Measurements from ENCODE around the gene ZNF454. TPM values are rescaled to one million over a fixed set of nuclear protein-coding genes. Genes with fewer than 3 reads are reported as not detected.

Gene ZNF454
- polyA plus RNA-seq, 2 of the 4 experiments (the other 2 are of a cell fraction): not detected

DNA sequence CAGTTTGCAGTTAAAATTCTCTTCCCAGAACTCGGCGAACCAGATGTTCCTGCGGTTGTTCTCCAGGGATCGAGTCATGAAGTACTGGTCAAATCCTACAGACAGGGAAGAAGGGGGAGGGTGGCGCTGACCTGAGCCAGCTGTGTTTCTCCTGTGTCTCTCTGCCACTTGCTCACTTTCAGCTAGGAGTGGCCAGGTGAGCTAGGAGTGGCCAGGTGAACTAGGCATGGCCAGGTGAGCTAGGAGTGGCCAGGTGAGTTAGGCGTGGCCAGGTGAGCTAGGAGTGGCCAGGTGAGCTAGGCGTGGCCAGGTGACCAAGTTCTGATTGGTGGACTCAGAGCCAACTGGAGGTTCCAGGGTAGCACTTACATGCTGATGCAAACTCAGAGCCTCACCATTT lies 48.3 kb downstream of the ZNF454 start:
- ChIA-PET CTCF (no interaction called here), POLR2A (no interaction called here)
- Histone ChIP-seq H3K4me2 (no peak overlapping the region), H3K4me1 (no peaks in the 10 kb centered on the region), H3K4me3 (no peak overlapping the region), H3K9me3 (peaks cover 24% of the 10 kb centered on the region), H3K27ac (no peak overlapping the region)
- DNase-seq (ENCODE audit: low read depth in 1 of 2, low spot score in 1 of 2) (no peak), FAIRE-seq (no peak), ATAC-seq (no peak)
- TF ChIP-seq PHF8 (IDR thresholded peaks at IDR 0.05; ENCODE audit: borderline replicate concordance, low read depth) (no peak), KDM1A (IDR thresholded peaks at IDR 0.05; ENCODE audit: low read depth) (no peak), POLR2A (IDR thresholded peaks at IDR 0.05; ENCODE audit: low read length) (no peak), TFCP2L1 (CRISPR knock-in tag; IDR thresholded peaks at IDR 0.05) (no peak)
- TF ChIP-seq, protein P1, sequence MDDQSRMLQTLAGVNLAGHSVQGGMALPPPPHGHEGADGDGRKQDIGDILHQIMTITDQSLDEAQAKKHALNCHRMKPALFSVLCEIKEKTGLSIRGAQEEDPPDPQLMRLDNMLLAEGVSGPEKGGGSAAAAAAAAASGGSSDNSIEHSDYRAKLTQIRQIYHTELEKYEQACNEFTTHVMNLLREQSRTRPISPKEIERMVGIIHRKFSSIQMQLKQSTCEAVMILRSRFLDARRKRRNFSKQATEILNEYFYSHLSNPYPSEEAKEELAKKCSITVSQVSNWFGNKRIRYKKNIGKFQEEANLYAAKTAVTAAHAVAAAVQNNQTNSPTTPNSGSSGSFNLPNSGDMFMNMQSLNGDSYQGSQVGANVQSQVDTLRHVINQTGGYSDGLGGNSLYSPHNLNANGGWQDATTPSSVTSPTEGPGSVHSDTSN (IDR thresholded peaks at IDR 0.05): no peak
- 12% methylated on average over 7 of the region's 7 CpGs for WGBS (ENCODE audit: missing lambda C conversion rate)

DNA sequence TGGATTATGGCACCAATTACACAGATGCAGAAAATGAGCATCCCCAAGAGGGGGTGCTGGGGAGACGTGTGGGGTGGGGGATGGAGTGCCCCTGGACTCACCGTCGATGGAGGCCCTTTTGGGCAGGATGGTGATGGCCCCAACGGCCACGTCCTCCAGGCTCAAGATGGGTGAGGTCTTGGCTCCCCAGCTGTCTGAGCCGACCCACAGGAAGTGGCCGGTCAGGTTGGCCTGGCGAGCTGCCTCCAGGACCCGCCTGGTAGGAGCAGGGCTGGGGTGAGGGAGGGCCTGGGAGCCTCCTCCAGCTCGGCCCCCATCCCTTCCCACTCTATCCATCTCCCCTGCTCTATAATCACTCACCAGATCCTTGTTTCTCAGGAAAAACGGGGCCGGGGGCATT lies 49.5 kb downstream of the ZNF454 start:
- POLR2A ChIA-PET: no interaction called here
- H3K9me3 ChIP-seq: peaks cover 24% of the 10 kb centered on the region
- no peak overlapping the region for H3K27ac ChIP-seq
- TF ChIP-seq HDAC2 (IDR thresholded peaks at IDR 0.05) (no peak), MYC (IDR thresholded peaks at IDR 0.05; ENCODE audit: borderline replicate concordance, low read length) (no peak), HOXA7 (CRISPR knock-in tag; IDR thresholded peaks at IDR 0.05) (no peak), JUN (IDR thresholded peaks at IDR 0.05) (no peak), CBX8 (IDR thresholded peaks at IDR 0.05) (no peak), CHD2 (IDR thresholded peaks at IDR 0.05; ENCODE audit: low read length, partially characterized antibody) (no peak), POLR2AphosphoS2 (conservative IDR thresholded peaks at IDR 0.05; ENCODE audit: low read length) (no peak), MAFK (IDR thresholded peaks at IDR 0.05; ENCODE audit: partially characterized antibody) (no peak), RAD21 (conservative IDR thresholded peaks at IDR 0.05 in 1 of 2, IDR thresholded peaks at IDR 0.05 in 1 of 2) (no peak), ZFP36 (IDR thresholded peaks at IDR 0.05; ENCODE audit: borderline replicate concordance, partially characterized antibody) (no peak), HOXB5 (CRISPR knock-in tag; IDR thresholded peaks at IDR 0.05) (no peak)
- TF ChIP-seq, protein P1 (IDR thresholded peaks at IDR 0.05): no peak
- TF ChIP-seq, protein P2, sequence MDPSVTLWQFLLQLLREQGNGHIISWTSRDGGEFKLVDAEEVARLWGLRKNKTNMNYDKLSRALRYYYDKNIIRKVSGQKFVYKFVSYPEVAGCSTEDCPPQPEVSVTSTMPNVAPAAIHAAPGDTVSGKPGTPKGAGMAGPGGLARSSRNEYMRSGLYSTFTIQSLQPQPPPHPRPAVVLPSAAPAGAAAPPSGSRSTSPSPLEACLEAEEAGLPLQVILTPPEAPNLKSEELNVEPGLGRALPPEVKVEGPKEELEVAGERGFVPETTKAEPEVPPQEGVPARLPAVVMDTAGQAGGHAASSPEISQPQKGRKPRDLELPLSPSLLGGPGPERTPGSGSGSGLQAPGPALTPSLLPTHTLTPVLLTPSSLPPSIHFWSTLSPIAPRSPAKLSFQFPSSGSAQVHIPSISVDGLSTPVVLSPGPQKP (IDR thresholded peaks at IDR 0.05; ENCODE audit: low read depth, low read length): no peak
- no peak overlapping the region for H3K4me3 ChIP-seq
- 43% methylated on average over 4 of the region's 12 CpGs for WGBS (ENCODE audit: missing lambda C conversion rate)
- no peak overlapping the region for H3K4me2 ChIP-seq
- no peaks in the 10 kb centered on the region for H3K4me1 ChIP-seq
- CTCF ChIA-PET: interaction anchor here (0.5 kb wide), 1 partner anchor 102 kb away, joined by 3 read pairs; no protein-coding TSS in a partner anchor
- ATAC-seq (no peak), DNase-seq (ENCODE audit: low read depth in 1 of 2, low spot score in 1 of 2) (no peak), FAIRE-seq (no peak)

DNA sequence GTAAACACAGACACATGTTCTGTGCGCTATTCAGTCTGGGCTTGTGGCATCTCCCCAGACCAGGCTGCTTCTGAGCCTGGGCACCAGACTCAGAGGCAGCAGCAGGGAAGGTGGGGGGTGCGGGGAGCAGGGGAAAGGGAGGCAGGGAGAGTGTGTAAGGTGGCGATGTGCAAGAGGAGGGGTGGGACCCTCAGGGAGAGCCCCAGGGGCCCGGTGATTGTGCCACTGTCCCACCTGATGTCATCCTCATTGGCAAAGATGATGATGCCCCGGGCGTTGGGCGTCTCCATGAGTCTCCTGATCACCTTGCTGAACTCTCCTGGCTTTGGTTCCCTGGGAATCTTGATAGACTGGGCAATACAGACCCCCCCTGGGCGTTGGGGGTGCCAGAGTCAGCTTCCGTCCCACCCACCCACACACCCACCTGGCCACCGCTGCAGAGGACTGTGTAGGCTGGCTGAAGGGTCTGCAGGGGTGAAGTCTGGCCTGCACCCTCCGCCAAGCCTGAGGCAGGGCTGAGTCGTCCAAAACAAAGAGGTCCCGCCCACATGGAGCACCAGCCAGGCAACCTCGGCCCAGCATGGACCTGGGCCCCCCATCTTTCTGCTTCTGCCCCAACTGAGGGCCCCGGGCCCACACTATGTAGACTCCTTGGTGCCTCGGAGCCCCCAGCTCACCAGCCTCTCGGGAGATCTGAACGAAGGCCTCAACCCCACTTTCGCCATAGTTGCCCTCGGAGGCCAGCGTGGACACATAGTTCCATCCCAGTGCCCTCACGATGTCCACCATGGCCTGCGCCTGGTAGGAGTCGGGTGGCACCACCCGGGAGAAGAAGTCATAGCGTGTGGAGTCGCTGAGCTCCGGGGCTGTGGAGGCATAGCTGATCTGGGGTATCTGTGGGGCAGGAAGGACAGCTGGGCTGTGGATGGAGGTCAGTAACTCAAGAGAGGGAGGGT lies 50.5 kb downstream of the ZNF454 start:
- no peak for ATAC-seq
- H3K4me3 ChIP-seq: no peak overlapping the region
- H3K4me2 ChIP-seq: no peak overlapping the region
- DNase-seq (ENCODE audit: low read depth in 1 of 2, low spot score in 1 of 2): no peak
- FAIRE-seq: no peak
- ChIA-PET POLR2A (no interaction called here), CTCF (no interaction called here)
- 11% methylated on average over 13 of the region's 28 CpGs for WGBS (ENCODE audit: missing lambda C conversion rate)
- no peaks in the 10 kb centered on the region for H3K4me1 ChIP-seq
- no peak overlapping the region for H3K27ac ChIP-seq
- H3K9me3 ChIP-seq: peaks cover 16% of the 10 kb centered on the region
- TF ChIP-seq ZFP36 (IDR thresholded peaks at IDR 0.05; ENCODE audit: borderline replicate concordance, partially characterized antibody) (no peak), RARB (CRISPR knock-in tag; IDR thresholded peaks at IDR 0.05) (no peak), HEYL (CRISPR knock-in tag; IDR thresholded peaks at IDR 0.05) (no peak), CHD2 (IDR thresholded peaks at IDR 0.05; ENCODE audit: low read length, partially characterized antibody) (no peak), GATA3 (IDR thresholded peaks at IDR 0.05; ENCODE audit: borderline replicate concordance) (no peak), CBX2 (IDR thresholded peaks at IDR 0.05; ENCODE audit: borderline replicate concordance, low read depth) (no peak), MAZ (IDR thresholded peaks at IDR 0.05; ENCODE audit: borderline replicate concordance, low read depth, low read length) (no peak), KDM5A (IDR thresholded peaks at IDR 0.05) (no peak), EP300 (IDR thresholded peaks at IDR 0.05) (no peak)
- TF ChIP-seq, protein P1 (IDR thresholded peaks at IDR 0.05): no peak
- TF ChIP-seq, protein P3, sequence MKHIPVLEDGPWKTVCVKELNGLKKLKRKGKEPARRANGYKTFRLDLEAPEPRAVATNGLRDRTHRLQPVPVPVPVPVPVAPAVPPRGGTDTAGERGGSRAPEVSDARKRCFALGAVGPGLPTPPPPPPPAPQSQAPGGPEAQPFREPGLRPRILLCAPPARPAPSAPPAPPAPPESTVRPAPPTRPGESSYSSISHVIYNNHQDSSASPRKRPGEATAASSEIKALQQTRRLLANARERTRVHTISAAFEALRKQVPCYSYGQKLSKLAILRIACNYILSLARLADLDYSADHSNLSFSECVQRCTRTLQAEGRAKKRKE (CRISPR knock-in tag; IDR thresholded peaks at IDR 0.05; ENCODE audit: low read depth): no peak
- TF ChIP-seq, protein P2 (IDR thresholded peaks at IDR 0.05; ENCODE audit: low read depth, low read length): no peak
- TF ChIP-seq, protein P4, sequence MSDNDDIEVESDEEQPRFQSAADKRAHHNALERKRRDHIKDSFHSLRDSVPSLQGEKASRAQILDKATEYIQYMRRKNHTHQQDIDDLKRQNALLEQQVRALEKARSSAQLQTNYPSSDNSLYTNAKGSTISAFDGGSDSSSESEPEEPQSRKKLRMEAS (IDR thresholded peaks at IDR 0.05): no peak

Measured in A549 (cell line).